ENCODE data around the gene TWIST2. TPM values are rescaled to one million over a fixed set of nuclear protein-coding genes. Genes with fewer than 3 reads are reported as not detected.

TWIST2 gene
- total RNA-seq, 2 donors from 2014 or later, result 23.5 to 52.9 TPM

GRCh38 chr2:238914648-238915015 lies 66.7 kb downstream of the TWIST2 start:
- Histone ChIP-seq H3K9me3 (no peaks in the 10 kb centered on the region), H3K27ac (no peak overlapping the region), H3K36me3 (no peaks in the 10 kb centered on the region), H3K27me3 (replicated peaks; ENCODE audit: insufficient read depth) (no peaks in the 10 kb centered on the region), H3K4me1 (replicated peaks) (no peaks in the 10 kb centered on the region), H3K4me3 (no peak overlapping the region)
- intact Hi-C loops (cut with DNase I), result no loop called here
- WGBS, result 92% methylated on average over 11 of the region's 11 CpGs
- DNase-seq (ENCODE audit: low spot score), result no peak
- TF ChIP-seq POLR2A (IDR thresholded peaks at IDR 0.05) (no peak), CTCF (IDR thresholded peaks at IDR 0.05) (no peak), POLR2AphosphoS5 (IDR thresholded peaks at IDR 0.05) (no peak)

GRCh38 chr2:238915196-238915595 lies 67.3 kb downstream of the TWIST2 start:
- TF ChIP-seq CTCF (IDR thresholded peaks at IDR 0.05), result no peak
- TF ChIP-seq POLR2A (IDR thresholded peaks at IDR 0.05), result no peak
- TF ChIP-seq POLR2AphosphoS5 (IDR thresholded peaks at IDR 0.05), result no peak

GRCh38 chr2:238915596-238915995 lies 67.7 kb downstream of the TWIST2 start:
- DNase-seq (ENCODE audit: low spot score), result no peak
- Histone ChIP-seq H3K4me3 (no peak overlapping the region), H3K4me1 (replicated peaks) (no peaks in the 10 kb centered on the region), H3K9me3 (no peaks in the 10 kb centered on the region), H3K36me3 (no peaks in the 10 kb centered on the region), H3K27ac (no peak overlapping the region), H3K27me3 (replicated peaks; ENCODE audit: insufficient read depth) (no peaks in the 10 kb centered on the region)
- 81% methylated on average over 5 of the region's 5 CpGs for WGBS
- intact Hi-C loops (cut with DNase I), result no loop called here
- TF ChIP-seq POLR2A (IDR thresholded peaks at IDR 0.05) (no peak), CTCF (IDR thresholded peaks at IDR 0.05) (no peak)

More at GRCh38 chr2:238915196-238915595, 67.3 kb downstream of the TWIST2 start:
- DNase-seq (ENCODE audit: low spot score), result no peak
- no peak overlapping the region for H3K4me3 ChIP-seq
- H3K9me3 ChIP-seq, result no peaks in the 10 kb centered on the region
- H3K4me1 ChIP-seq (replicated peaks), result no peaks in the 10 kb centered on the region
- intact Hi-C loops (cut with DNase I), result no loop called here
- WGBS, result 86% methylated on average over 9 of the region's 9 CpGs
- H3K36me3 ChIP-seq, result no peaks in the 10 kb centered on the region
- H3K27me3 ChIP-seq (replicated peaks; ENCODE audit: insufficient read depth), result no peaks in the 10 kb centered on the region
- no peak overlapping the region for H3K27ac ChIP-seq

- no peak for DNase-seq (ENCODE audit: low spot score)
Observed at GRCh38 chr2:238916176-238916874, 68.4 kb downstream of the TWIST2 start.

GRCh38 chr2:238916875-238917590 lies 69.1 kb downstream of the TWIST2 start:
- no peaks in the 10 kb centered on the region for H3K4me1 ChIP-seq (replicated peaks)
- intact Hi-C loops (cut with DNase I), result no loop called here
- H3K27ac ChIP-seq, result no peak overlapping the region
- no peaks in the 10 kb centered on the region for H3K27me3 ChIP-seq (replicated peaks; ENCODE audit: insufficient read depth)
- no peak for TF ChIP-seq POLR2A (IDR thresholded peaks at IDR 0.05)
- TF ChIP-seq CTCF (IDR thresholded peaks at IDR 0.05), result no peak
- no peak for TF ChIP-seq POLR2AphosphoS5 (IDR thresholded peaks at IDR 0.05)
- 75% methylated on average over 14 of the region's 14 CpGs for WGBS
- H3K4me3 ChIP-seq, result no peak overlapping the region
- no peaks in the 10 kb centered on the region for H3K36me3 ChIP-seq
- DNase-seq (ENCODE audit: low spot score), result no peak
- no peaks in the 10 kb centered on the region for H3K9me3 ChIP-seq

More at GRCh38 chr2:238916176-238916874, 68.4 kb downstream of the TWIST2 start:
- H3K4me3 ChIP-seq, result no peak overlapping the region
- H3K36me3 ChIP-seq, result no peaks in the 10 kb centered on the region
- H3K27me3 ChIP-seq (replicated peaks; ENCODE audit: insufficient read depth), result no peaks in the 10 kb centered on the region
- 79% methylated on average over 16 of the region's 16 CpGs for WGBS
- no peaks in the 10 kb centered on the region for H3K4me1 ChIP-seq (replicated peaks)
- intact Hi-C loops (cut with DNase I), result no loop called here
- TF ChIP-seq POLR2A (IDR thresholded peaks at IDR 0.05), result no peak
- TF ChIP-seq POLR2AphosphoS5 (IDR thresholded peaks at IDR 0.05), result no peak
- H3K27ac ChIP-seq, result no peak overlapping the region
- no peaks in the 10 kb centered on the region for H3K9me3 ChIP-seq

All from prostate gland (tissue), 2 donors.